Gastroesophageal sphincter (tissue), 4 donors: ENCODE data around the gene GCNT1. TPM values are rescaled to one million over a fixed set of nuclear protein-coding genes. Genes with fewer than 3 reads are reported as not detected.

Experiments
- ATAC-seq: fragments of 150-250 bp; one replicate; pipeline ENCODE4 v1.9.1; 2016; ENCODE audit warnings: mild to moderate bottlenecking, moderate library complexity
- H3K27ac ChIP-seq, 4 donors: fragments of 200-600 bp; sonication (generic) in 3 of 4; 1 replicate in 3 of 4; 2 replicates in 1 of 4; pipeline ENCODE4 v1.5.1; 2016 to 2019
- H3K27me3 ChIP-seq: fragments of 200-600 bp; sonication (generic); one replicate; pipeline ENCODE4 v1.5.1; 2019
- H3K36me3 ChIP-seq, 2 donors: fragments of 200-600 bp; sonication (generic); one replicate each; pipeline ENCODE4 v1.5.1; 2019; ENCODE audit warnings: control low read depth in 1 of 2
- H3K4me1 ChIP-seq, 3 donors: fragments of 200-600 bp; sonication (generic); 1 replicate in 2 of 3; 2 replicates in 1 of 3; pipeline ENCODE4 v1.5.1; 2016 to 2019; ENCODE audit warnings: control low read depth in 2 of 3
- H3K4me3 ChIP-seq, 2 donors: fragments of 200-600 bp; sonication (generic); one replicate each; pipeline ENCODE4 v1.5.1; 2019; ENCODE audit warnings: mild to moderate bottlenecking in 1 of 2, moderate library complexity in 1 of 2
- H3K9me3 ChIP-seq, 3 donors: fragments of 200-600 bp; sonication (generic); one replicate each; pipeline ENCODE4 v1.5.1; 2017 to 2019; ENCODE audit warnings: control low read depth in 2 of 3
- EP300 ChIP-seq: sonication (generic); formaldehyde crosslinking; IDR thresholded peaks from one replicate; pipeline ENCODE4 v1.6.1; 2017; ENCODE audit warnings: antibody characterized with exemption, mild to moderate bottlenecking
- POLR2A ChIP-seq, 2 donors: fragments of 450-650 bp; IDR thresholded peaks; one replicate each; pipeline ENCODE4 v1.6.1; 2017; ENCODE audit warnings: antibody characterized with exemption in 2 of 2, mild to moderate bottlenecking in 2 of 2, moderate library complexity in 1 of 2
- POLR2AphosphoS5 ChIP-seq: sonication (generic); formaldehyde crosslinking; IDR thresholded peaks from one replicate; pipeline ENCODE4 v1.6.1; 2017; ENCODE audit warnings: antibody characterized with exemption
- WGBS, 2 donors: methylation state at CpG; one replicate each; pipeline ENCODE4 v1.1.5; 2018; ENCODE audit warnings: low coverage in 1 of 2; 5-methylcytosine and 5-hydroxymethylcytosine counted together
- total RNA-seq, 4 donors: library from RNA; depleted of rRNA; stranded (reverse); fragments of >200 nt; gene quantifications; one replicate each; pipeline ENCODE4 v1.1.0, GENCODE V29; 2016
- TF ChIP-seq, protein P1 (sequence below), 4 experiments: fragments of 200-600 bp in 2 of 4; fragments of 450-650 bp in 2 of 4; sonication (generic) in 1 of 4; IDR thresholded peaks; one replicate each; pipeline ENCODE4 v1.5.1; 2017 to 2019; ENCODE audit warnings: antibody characterized with exemption in 4 of 4, mild to moderate bottlenecking in 2 of 4, moderate library complexity in 2 of 4

GCNT1 gene
- total RNA-seq, 4 donors from 2014 or later: 2.0 to 5.7 (median 3.5) TPM

DNA sequence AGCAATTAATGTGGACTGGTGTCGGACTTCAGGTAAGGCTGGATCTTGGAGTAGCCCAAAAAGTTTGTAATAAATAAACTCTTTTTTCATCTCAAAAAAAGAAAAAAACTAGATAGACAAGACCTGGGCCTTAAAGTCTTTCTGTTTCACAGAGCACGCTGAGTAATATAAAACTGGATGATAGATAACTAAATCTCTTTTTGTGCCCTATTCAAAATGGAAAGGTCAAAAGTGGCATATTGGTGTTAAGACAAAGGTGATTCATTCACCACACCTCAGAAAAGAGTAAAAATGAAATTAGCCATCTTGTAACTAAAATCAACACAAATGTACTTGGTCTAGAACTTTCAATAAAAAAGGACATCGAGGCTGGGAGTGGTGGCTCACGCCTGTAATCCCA, 34.5 kb upstream of the GCNT1 start:
- no peak overlapping the region for H3K4me3 ChIP-seq
- H3K9me3 ChIP-seq: no peaks in the 10 kb centered on the region
- no peaks in the 10 kb centered on the region for H3K36me3 ChIP-seq
- TF ChIP-seq POLR2A (IDR thresholded peaks at IDR 0.05): no peak
- TF ChIP-seq, protein P1, sequence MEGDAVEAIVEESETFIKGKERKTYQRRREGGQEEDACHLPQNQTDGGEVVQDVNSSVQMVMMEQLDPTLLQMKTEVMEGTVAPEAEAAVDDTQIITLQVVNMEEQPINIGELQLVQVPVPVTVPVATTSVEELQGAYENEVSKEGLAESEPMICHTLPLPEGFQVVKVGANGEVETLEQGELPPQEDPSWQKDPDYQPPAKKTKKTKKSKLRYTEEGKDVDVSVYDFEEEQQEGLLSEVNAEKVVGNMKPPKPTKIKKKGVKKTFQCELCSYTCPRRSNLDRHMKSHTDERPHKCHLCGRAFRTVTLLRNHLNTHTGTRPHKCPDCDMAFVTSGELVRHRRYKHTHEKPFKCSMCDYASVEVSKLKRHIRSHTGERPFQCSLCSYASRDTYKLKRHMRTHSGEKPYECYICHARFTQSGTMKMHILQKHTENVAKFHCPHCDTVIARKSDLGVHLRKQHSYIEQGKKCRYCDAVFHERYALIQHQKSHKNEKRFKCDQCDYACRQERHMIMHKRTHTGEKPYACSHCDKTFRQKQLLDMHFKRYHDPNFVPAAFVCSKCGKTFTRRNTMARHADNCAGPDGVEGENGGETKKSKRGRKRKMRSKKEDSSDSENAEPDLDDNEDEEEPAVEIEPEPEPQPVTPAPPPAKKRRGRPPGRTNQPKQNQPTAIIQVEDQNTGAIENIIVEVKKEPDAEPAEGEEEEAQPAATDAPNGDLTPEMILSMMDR (IDR thresholded peaks at IDR 0.05): no peak
- no peak for TF ChIP-seq POLR2AphosphoS5
- no peak for TF ChIP-seq EP300
- no peak overlapping the region for H3K27ac ChIP-seq
- no peaks in the 10 kb centered on the region for H3K27me3 ChIP-seq
- no peak for ATAC-seq
- no peaks in the 10 kb centered on the region for H3K4me1 ChIP-seq
- 87 to 94% methylated on average over 2 to 3 of the region's 4 CpGs for WGBS, 2 donors

DNA sequence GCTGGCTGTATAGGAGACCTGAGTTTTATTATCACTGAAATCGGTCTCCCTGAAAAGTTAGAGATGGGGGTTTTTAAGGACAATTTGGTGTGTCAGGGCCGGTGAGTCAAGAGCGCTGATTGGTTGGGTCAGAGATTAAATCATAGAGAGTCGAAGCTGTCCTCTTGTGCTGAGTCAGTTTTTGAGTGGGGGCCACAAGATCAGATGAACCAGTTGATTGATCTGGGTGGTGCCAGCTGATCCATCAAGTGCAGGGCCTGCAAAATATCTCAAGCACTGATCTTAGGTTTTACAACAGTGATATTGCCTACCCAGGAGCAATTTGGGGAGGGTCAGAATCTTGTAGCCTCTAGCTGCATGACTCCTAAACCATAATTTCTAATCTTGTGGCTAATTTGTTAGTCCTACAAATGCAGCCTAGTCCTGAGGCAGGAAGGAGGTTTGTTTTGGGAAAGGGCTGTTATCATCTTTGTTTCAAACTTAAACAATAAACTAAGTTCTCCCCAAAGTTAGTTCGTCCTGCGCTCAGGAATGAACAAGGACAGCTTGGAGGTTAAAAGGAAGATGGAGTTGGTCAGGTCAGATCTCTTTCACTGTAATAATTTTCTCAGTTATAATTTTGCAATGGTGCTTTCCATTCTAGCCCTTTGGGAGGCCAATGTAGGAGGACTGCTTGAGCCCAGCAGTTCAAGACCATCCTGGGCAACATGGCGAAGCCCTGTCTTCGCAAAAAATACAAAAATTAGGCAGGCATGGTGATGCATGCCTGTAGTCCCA, 33.1 kb upstream of the GCNT1 start:
- H3K9me3 ChIP-seq: no peaks in the 10 kb centered on the region
- no peaks in the 10 kb centered on the region for H3K27me3 ChIP-seq
- H3K4me1 ChIP-seq: no peaks in the 10 kb centered on the region
- no peak overlapping the region for H3K27ac ChIP-seq
- ATAC-seq: no peak
- H3K36me3 ChIP-seq: no peaks in the 10 kb centered on the region
- WGBS, 2 donors: 78 to 98% methylated on average over 5 of the region's 8 CpGs
- TF ChIP-seq, protein P1 (IDR thresholded peaks at IDR 0.05): no peak
- TF ChIP-seq EP300 (no peak), POLR2A (IDR thresholded peaks at IDR 0.05) (no peak), POLR2AphosphoS5 (no peak)
- H3K4me3 ChIP-seq: no peak overlapping the region

GRCh38 chr9:76426807-76427419, 32.1 kb upstream of the GCNT1 start:
- Histone ChIP-seq H3K27ac (no peak overlapping the region), H3K9me3 (no peaks in the 10 kb centered on the region), H3K4me3 (no peak overlapping the region), H3K27me3 (no peaks in the 10 kb centered on the region), H3K36me3 (no peaks in the 10 kb centered on the region), H3K4me1 (no peaks in the 10 kb centered on the region)
- 62 to 79% methylated on average over 3 to 5 of the region's 7 CpGs for WGBS, 2 donors
- ATAC-seq: no peak
- TF ChIP-seq POLR2AphosphoS5 (no peak), POLR2A (IDR thresholded peaks at IDR 0.05) (no peak), EP300 (no peak)
- TF ChIP-seq, protein P1 (IDR thresholded peaks at IDR 0.05): no peak

GRCh38 chr9:76431601-76432000, 27.4 kb upstream of the GCNT1 start:
- Histone ChIP-seq H3K27ac (no peak overlapping the region), H3K4me3 (no peak overlapping the region), H3K36me3 (no peaks in the 10 kb centered on the region), H3K27me3 (peaks cover 4% of the 10 kb centered on the region), H3K4me1 (no peaks in the 10 kb centered on the region), H3K9me3 (no peaks in the 10 kb centered on the region)
- WGBS, 2 donors: 90 to 94% methylated on average over 5 to 6 of the region's 8 CpGs
- ATAC-seq: no peak
- TF ChIP-seq EP300: no peak
- TF ChIP-seq POLR2A (IDR thresholded peaks at IDR 0.05): no peak
- no peak for TF ChIP-seq POLR2AphosphoS5
- TF ChIP-seq, protein P1 (IDR thresholded peaks at IDR 0.05): no peak

DNA sequence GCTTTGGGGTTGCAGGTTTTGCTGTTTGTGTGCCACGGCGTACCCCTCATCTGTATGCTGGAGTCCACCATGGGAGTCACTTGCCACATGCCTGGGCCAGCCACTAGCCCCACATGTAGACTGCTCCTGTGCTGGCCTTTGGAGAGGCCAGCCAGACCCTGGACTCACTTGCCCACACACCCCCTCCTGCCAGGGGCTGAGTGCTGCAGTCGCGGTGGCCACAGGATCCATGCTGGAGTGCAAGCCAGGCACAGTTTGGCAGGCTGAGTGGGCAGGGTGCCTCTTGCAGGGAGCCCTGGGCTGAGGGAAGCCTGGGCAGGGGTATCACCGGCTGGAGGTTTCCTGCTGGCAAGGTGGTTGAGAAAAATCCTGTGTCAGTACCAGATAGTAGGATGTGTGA, 25.6 kb upstream of the GCNT1 start:
- TF ChIP-seq, protein P1 (IDR thresholded peaks at IDR 0.05): no peak
- TF ChIP-seq POLR2AphosphoS5 (no peak), EP300 (no peak), POLR2A (IDR thresholded peaks at IDR 0.05) (no peak)
- no peaks in the 10 kb centered on the region for H3K4me1 ChIP-seq
- H3K9me3 ChIP-seq: no peaks in the 10 kb centered on the region
- H3K4me3 ChIP-seq: no peak overlapping the region
- no peak overlapping the region for H3K27ac ChIP-seq
- WGBS, 2 donors: 100% methylated on average over 1 of the region's 5 CpGs; no CpG with 5 or more reads in 1 of the 2 donors
- ATAC-seq: no peak
- peaks cover 4% of the 10 kb centered on the region for H3K27me3 ChIP-seq
- no peaks in the 10 kb centered on the region for H3K36me3 ChIP-seq
